ENCODE measurements around the gene ZNF511.

DNA sequence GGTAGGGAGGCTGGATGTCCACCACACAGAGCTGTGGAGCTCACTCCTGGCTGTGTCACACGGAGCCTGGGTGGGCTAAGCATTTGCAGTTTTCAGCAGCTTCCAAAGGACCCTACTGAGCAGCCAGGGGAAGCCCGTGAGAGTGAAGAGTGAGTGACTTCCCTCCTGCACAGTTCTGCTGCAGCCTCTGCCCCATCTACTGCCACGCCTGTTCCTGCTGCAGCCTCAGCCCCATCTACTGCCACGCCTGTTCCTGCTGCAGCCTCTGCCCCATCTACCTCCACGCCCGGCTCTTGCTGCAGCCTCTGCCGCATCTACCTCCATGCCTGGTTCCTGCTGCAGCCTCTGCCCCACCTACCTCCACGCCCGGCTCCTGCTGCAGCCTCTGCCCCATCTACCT is 44.3 kb upstream of the ZNF511 start:
- TF ChIP-seq, protein P1, sequence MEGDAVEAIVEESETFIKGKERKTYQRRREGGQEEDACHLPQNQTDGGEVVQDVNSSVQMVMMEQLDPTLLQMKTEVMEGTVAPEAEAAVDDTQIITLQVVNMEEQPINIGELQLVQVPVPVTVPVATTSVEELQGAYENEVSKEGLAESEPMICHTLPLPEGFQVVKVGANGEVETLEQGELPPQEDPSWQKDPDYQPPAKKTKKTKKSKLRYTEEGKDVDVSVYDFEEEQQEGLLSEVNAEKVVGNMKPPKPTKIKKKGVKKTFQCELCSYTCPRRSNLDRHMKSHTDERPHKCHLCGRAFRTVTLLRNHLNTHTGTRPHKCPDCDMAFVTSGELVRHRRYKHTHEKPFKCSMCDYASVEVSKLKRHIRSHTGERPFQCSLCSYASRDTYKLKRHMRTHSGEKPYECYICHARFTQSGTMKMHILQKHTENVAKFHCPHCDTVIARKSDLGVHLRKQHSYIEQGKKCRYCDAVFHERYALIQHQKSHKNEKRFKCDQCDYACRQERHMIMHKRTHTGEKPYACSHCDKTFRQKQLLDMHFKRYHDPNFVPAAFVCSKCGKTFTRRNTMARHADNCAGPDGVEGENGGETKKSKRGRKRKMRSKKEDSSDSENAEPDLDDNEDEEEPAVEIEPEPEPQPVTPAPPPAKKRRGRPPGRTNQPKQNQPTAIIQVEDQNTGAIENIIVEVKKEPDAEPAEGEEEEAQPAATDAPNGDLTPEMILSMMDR (IDR thresholded peaks at IDR 0.05; ENCODE audit: low read depth, low read length) = no peak
- no peak for TF ChIP-seq POLR2A (IDR thresholded peaks at IDR 0.05; ENCODE audit: extremely low read depth, insufficient read length)
- TF ChIP-seq, protein P2, sequence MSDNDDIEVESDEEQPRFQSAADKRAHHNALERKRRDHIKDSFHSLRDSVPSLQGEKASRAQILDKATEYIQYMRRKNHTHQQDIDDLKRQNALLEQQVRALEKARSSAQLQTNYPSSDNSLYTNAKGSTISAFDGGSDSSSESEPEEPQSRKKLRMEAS (IDR thresholded peaks at IDR 0.05; ENCODE audit: low read depth, low read length) = no peak
- TF ChIP-seq MYC (IDR thresholded peaks at IDR 0.05; ENCODE audit: low read depth, low read length) = no peak

All from NB4 (cell line).